Measurements from ENCODE around the gene EFHD1. TPM values are rescaled to one million over a fixed set of nuclear protein-coding genes. Genes with fewer than 3 reads are reported as not detected.

EFHD1 gene
- total and polyA plus RNA-seq, 2 of the 13 experiments (the other 11 are each of a cell fraction or from before 2014, with no cell fraction given) = 0.09 TPM; not detected in 1

DNA sequence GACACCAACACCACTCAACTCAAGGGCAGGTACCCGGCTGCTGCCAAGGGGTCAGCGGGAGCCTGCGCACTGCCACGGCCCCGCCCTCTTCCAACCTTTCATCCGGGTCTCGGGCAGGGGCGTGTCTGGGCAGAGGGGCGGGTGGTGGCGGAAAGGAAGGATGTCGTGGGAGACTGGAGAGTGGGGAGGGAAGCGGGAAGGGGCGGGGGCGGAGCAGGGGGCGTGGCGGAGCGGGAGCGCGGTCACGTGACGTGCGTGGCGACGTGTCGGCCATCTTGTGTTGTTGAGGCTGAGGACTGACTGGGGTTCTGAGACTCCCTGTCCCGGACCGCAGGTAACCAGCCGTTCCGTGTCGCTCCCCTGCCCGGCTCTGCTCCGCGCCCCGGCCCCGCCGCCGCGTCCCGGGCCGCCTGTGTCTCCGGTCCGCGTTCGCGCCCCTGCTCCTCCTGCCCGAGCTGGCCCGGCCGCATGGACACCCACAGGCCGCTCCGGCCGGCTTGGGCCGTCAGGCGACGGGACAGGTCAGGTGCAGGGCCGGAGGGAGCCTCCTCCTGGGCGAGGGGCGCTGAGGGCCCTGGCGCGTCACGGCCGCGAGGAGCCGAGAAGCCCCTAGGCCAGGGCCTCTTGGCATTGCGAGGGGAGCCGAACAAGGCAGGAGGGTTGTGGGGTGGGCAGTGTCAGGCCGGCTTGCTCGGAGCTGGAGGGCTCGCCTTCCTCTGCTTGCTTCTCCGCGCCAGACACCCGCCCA lies 63.8 kb downstream of the EFHD1 start, which contains the start of gene GIGYF2 (continued):
- TF ChIP-seq ZNF260 (CRISPR knock-in tag; IDR thresholded peaks at IDR 0.05; ENCODE audit: borderline replicate concordance, low read depth) (no peak), ZNF724P (CRISPR knock-in tag; IDR thresholded peaks at IDR 0.05; ENCODE audit: borderline replicate concordance) (peak; percentile 72; the same call in 1 of the 2 replicates), ZEB1 (IDR thresholded peaks at IDR 0.05; ENCODE audit: insufficient replicate concordance, low read depth) (no peak), HOXA7 (CRISPR knock-in tag; IDR thresholded peaks at IDR 0.05) (no peak), TCF7 (IDR thresholded peaks at IDR 0.05; ENCODE audit: low read depth) (no peak), MLXIP (CRISPR knock-in tag; IDR thresholded peaks at IDR 0.05; ENCODE audit: borderline replicate concordance) (no peak), NFE2L1 (CRISPR knock-in tag; IDR thresholded peaks at IDR 0.05; ENCODE audit: borderline replicate concordance) (no peak), TARDBP (CRISPR knock-in tag; IDR thresholded peaks at IDR 0.05) (peak; percentile 18; the same call in 1 of the 2 replicates), ZNF10 (CRISPR knock-in tag; IDR thresholded peaks at IDR 0.05; ENCODE audit: borderline replicate concordance, low read depth) (no peak), ZNF101 (CRISPR knock-in tag; IDR thresholded peaks at IDR 0.05; ENCODE audit: borderline replicate concordance, low read depth) (peak; percentile 78), YEATS4 (CRISPR knock-in tag; IDR thresholded peaks at IDR 0.05; ENCODE audit: borderline replicate concordance) (peak; percentile 96), NCOR1 (IDR thresholded peaks at IDR 0.05; ENCODE audit: borderline replicate concordance, low read length) (no peak; the same call in 1 of the 2 replicates), ZNF703 (CRISPR knock-in tag; IDR thresholded peaks at IDR 0.05; ENCODE audit: borderline replicate concordance) (no peak), ZNF574 (CRISPR knock-in tag; IDR thresholded peaks at IDR 0.05) (peak; percentile 83; the same call in 1 of the 2 replicates), ZNF781 (CRISPR knock-in tag; IDR thresholded peaks at IDR 0.05; ENCODE audit: borderline replicate concordance, not compliant biosample characterization) (no peak), SAP130 (CRISPR knock-in tag; IDR thresholded peaks at IDR 0.05; ENCODE audit: low read depth) (peak; percentile 90), ZNF580 (CRISPR knock-in tag; IDR thresholded peaks at IDR 0.05; ENCODE audit: borderline replicate concordance, low read depth) (no peak), NFYC (CRISPR knock-in tag; IDR thresholded peaks at IDR 0.05) (0 out of 2 replicates have a peak, but pooled peaks have one; percentile 16), MZF1 (CRISPR knock-in tag; IDR thresholded peaks at IDR 0.05; ENCODE audit: borderline replicate concordance) (no peak), POGK (CRISPR knock-in tag; conservative IDR thresholded peaks at IDR 0.05) (peak; percentile 93), MBD4 (IDR thresholded peaks at IDR 0.05; ENCODE audit: borderline replicate concordance, low read length) (no peak)

Measured in HepG2 (cell line).